ENCODE data around the gene RIC1. TPM values are rescaled to one million over a fixed set of nuclear protein-coding genes. Genes with fewer than 3 reads are reported as not detected.
"Not testable (repeated sequence)": the region's sequence is repeated elsewhere in the genome, so short reads cannot be mapped to it uniquely, and the experiment has no call there.

Gene RIC1
- total RNA-seq, 2 donors from 2014 or later: 9.2 to 10.9 TPM

GRCh38 chr9:5762421-5762820 is 133.5 kb downstream of the RIC1 start:
- no peak for ATAC-seq
- intact Hi-C loops (cut with DNase I): no loop called here
- DNase-seq: no peak

- DNase-seq (no peak), ATAC-seq (no peak)
- intact Hi-C loops (cut with DNase I): no loop called here
Measured at GRCh38 chr9:5764130-5764868, 135.4 kb downstream of the RIC1 start.

GRCh38 chr9:5767968-5768932 is 139.3 kb downstream of the RIC1 start:
- ATAC-seq: no peak
- intact Hi-C loops (cut with DNase I): no loop called here

GRCh38 chr9:5773324-5773999 is 144.6 kb downstream of the RIC1 start:
- DNase-seq (no peak), ATAC-seq (no peak)
- intact Hi-C loops (cut with DNase I): no loop called here

More at GRCh38 chr9:5767968-5768932, 139.3 kb downstream of the RIC1 start:
- DNase-seq: no peak

GRCh38 chr9:5778805-5779204 is 149.9 kb downstream of the RIC1 start:
- ATAC-seq: no peak
- intact Hi-C loops (cut with DNase I): no loop called here
- no peak for DNase-seq

- intact Hi-C loops (cut with DNase I); DNase-seq: not testable (repeated sequence)
- peak in 1 of 2 donors; percentile 74 for ATAC-seq
Measured at GRCh38 chr9:5779705-5780218, 150.9 kb downstream of the RIC1 start.

- DNase-seq; intact Hi-C loops (cut with DNase I); ATAC-seq: not testable (repeated sequence)
Measured at GRCh38 chr9:5783420-5783819, 154.5 kb downstream of the RIC1 start.

- DNase-seq (no peak), ATAC-seq (peak in 1 of 2 donors; percentile 81)
- intact Hi-C loops (cut with DNase I): no loop called here
Measured at GRCh38 chr9:5783982-5784381, 155.1 kb downstream of the RIC1 start.

GRCh38 chr9:5784526-5785315 is 155.8 kb downstream of the RIC1 start:
- peak in 1 of 2 donors; percentile 6 for ATAC-seq
- intact Hi-C loops (cut with DNase I): no loop called here
- DNase-seq: no peak

- intact Hi-C loops (cut with DNase I): no loop called here
- ATAC-seq (peak in 1 of 2 donors; percentile 80), DNase-seq (no peak)
Measured at GRCh38 chr9:5786370-5787127, 157.6 kb downstream of the RIC1 start.

- no peak for DNase-seq
- ATAC-seq: no peak
- intact Hi-C loops (cut with DNase I): no loop called here
Measured at GRCh38 chr9:5787220-5787619, 158.3 kb downstream of the RIC1 start.

GRCh38 chr9:5787759-5788302 is 158.9 kb downstream of the RIC1 start:
- ATAC-seq (no peak), DNase-seq (no peak)
- intact Hi-C loops (cut with DNase I): no loop called here

GRCh38 chr9:5789489-5789888 is 160.6 kb downstream of the RIC1 start:
- intact Hi-C loops (cut with DNase I): no loop called here
- DNase-seq (no peak), ATAC-seq (no peak)

GRCh38 chr9:5790923-5791322 is 162.0 kb downstream of the RIC1 start:
- intact Hi-C loops (cut with DNase I): no loop called here
- DNase-seq (no peak), ATAC-seq (no peak)

- ATAC-seq (peak in 1 of 2 donors; percentile 41), DNase-seq (no peak)
- intact Hi-C loops (cut with DNase I): no loop called here
Measured at GRCh38 chr9:5791870-5792269, 163.0 kb downstream of the RIC1 start.

GRCh38 chr9:5793812-5794211 is 164.9 kb downstream of the RIC1 start:
- ATAC-seq: no peak
- intact Hi-C loops (cut with DNase I): no loop called here
- no peak for DNase-seq

GRCh38 chr9:5796298-5796697 is 167.4 kb downstream of the RIC1 start:
- no peak for ATAC-seq
- intact Hi-C loops (cut with DNase I): no loop called here
- DNase-seq: no peak

GRCh38 chr9:5798581-5798980 is 169.7 kb downstream of the RIC1 start:
- intact Hi-C loops (cut with DNase I): no loop called here
- DNase-seq (no peak), ATAC-seq (no peak)

Measured in left cardiac atrium (tissue), 4 donors.